NB4 (cell line): ENCODE results near the gene ZDHHC15.
"Not testable (repeated sequence)": the region's sequence is repeated elsewhere in the genome, so short reads cannot be mapped to it uniquely, and the experiment has no call there.

Source experiments
- DNase-seq: peaks from one replicate; pipeline ENCODE4 v3.0.0; 2010; ENCODE audit warnings: low read depth
- H3K4me3 ChIP-seq: one replicate; pipeline ENCODE4 v1.5.1; 2011; ENCODE audit warnings: mild to moderate bottlenecking, low read depth, low read length, moderate library complexity
- CTCF ChIP-seq: IDR thresholded peaks from one replicate; pipeline ENCODE4 v1.5.1; 2012; ENCODE audit warnings: low read depth, low read length
- MYC ChIP-seq: IDR thresholded peaks from 2 replicates; pipeline ENCODE4 v1.6.1; 2011; ENCODE audit warnings: low read depth, low read length
- POLR2A ChIP-seq: IDR thresholded peaks from 2 replicates; pipeline ENCODE4 v1.6.1; 2011; ENCODE audit warnings: mild to moderate bottlenecking; ENCODE audit not compliant: insufficient read length; ENCODE audit errors: extremely low read depth
- TF ChIP-seq, protein P1 (sequence below): IDR thresholded peaks from 2 replicates; pipeline ENCODE4 v1.6.1; 2011; ENCODE audit warnings: low read depth, low read length

Gene ZDHHC15

GRCh38 chrX:75361788-75362187, 161.0 kb downstream of the ZDHHC15 start:
- TF ChIP-seq POLR2A: no peak
- TF ChIP-seq, protein P1, sequence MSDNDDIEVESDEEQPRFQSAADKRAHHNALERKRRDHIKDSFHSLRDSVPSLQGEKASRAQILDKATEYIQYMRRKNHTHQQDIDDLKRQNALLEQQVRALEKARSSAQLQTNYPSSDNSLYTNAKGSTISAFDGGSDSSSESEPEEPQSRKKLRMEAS: no peak
- TF ChIP-seq MYC: no peak
- no peak for TF ChIP-seq CTCF
- H3K4me3 ChIP-seq: no peak overlapping the region
- DNase-seq: no peak

- not testable (repeated sequence) for H3K4me3 ChIP-seq, DNase-seq
Observed at GRCh38 chrX:75348601-75349000, 174.2 kb downstream of the ZDHHC15 start.

- TF ChIP-seq, protein P1: no peak
- TF ChIP-seq MYC (no peak), POLR2A (no peak), CTCF (no peak)
- no peak overlapping the region for H3K4me3 ChIP-seq
- DNase-seq: no peak
Observed at GRCh38 chrX:75337525-75337924, 185.3 kb downstream of the ZDHHC15 start.

- no peak for DNase-seq
- H3K4me3 ChIP-seq: no peak overlapping the region
Observed at GRCh38 chrX:75335127-75335458, 187.7 kb downstream of the ZDHHC15 start.

GRCh38 chrX:75334407-75335126, 188.3 kb downstream of the ZDHHC15 start:
- H3K4me3 ChIP-seq, DNase-seq: not testable (repeated sequence)

More at GRCh38 chrX:75335127-75335458, 187.7 kb downstream of the ZDHHC15 start:
- TF ChIP-seq MYC (no peak), CTCF (no peak), POLR2A (no peak)
- TF ChIP-seq, protein P1: no peak

- TF ChIP-seq CTCF: no peak
- no peak for TF ChIP-seq MYC
- TF ChIP-seq POLR2A: no peak
- TF ChIP-seq, protein P1: no peak
- H3K4me3 ChIP-seq: no peak overlapping the region
- DNase-seq: no peak
Observed at GRCh38 chrX:75327607-75328006, 195.2 kb downstream of the ZDHHC15 start.
